Nephron (organoid): ENCODE results near the gene SALL2.

Experiments
- H3K27ac Mint-ChIP-seq, 3 experiments: 2 replicates each; pipeline ENCODE4 v1.8.0; 2020; ENCODE audit warnings: mixed read lengths in 3 of 3, mild to moderate bottlenecking in 2 of 3, moderate library complexity in 1 of 3
- H3K27me3 Mint-ChIP-seq: 2 replicates; pipeline ENCODE4 v1.8.0; 2021; ENCODE audit warnings: low read depth, mild to moderate bottlenecking, moderate library complexity, mixed read lengths
- H3K36me3 Mint-ChIP-seq: 2 replicates; pipeline ENCODE4 v1.8.0; 2020; ENCODE audit warnings: low read depth, mixed read lengths
- H3K4me1 Mint-ChIP-seq: 2 replicates; pipeline ENCODE4 v1.8.0; 2020; ENCODE audit warnings: mixed read lengths
- H3K4me3 Mint-ChIP-seq, 3 experiments: 2 replicates each; pipeline ENCODE4 v1.8.0; 2020; ENCODE audit warnings: mild to moderate bottlenecking in 3 of 3, mixed read lengths in 3 of 3, moderate library complexity in 2 of 3
- H3K9me3 Mint-ChIP-seq: 2 replicates; pipeline ENCODE4 v1.8.0; 2020; ENCODE audit warnings: mixed read lengths
- TF ChIP-seq, protein P1 (sequence below), 3 experiments: fragments of 200-600 bp; sonication (generic); IDR thresholded peaks; one replicate each; pipeline ENCODE4 v1.5.0; 2021; ENCODE audit warnings: antibody characterized with exemption in 3 of 3; ENCODE audit not compliant: unreplicated experiment in 3 of 3

The SALL2 gene

DNA sequence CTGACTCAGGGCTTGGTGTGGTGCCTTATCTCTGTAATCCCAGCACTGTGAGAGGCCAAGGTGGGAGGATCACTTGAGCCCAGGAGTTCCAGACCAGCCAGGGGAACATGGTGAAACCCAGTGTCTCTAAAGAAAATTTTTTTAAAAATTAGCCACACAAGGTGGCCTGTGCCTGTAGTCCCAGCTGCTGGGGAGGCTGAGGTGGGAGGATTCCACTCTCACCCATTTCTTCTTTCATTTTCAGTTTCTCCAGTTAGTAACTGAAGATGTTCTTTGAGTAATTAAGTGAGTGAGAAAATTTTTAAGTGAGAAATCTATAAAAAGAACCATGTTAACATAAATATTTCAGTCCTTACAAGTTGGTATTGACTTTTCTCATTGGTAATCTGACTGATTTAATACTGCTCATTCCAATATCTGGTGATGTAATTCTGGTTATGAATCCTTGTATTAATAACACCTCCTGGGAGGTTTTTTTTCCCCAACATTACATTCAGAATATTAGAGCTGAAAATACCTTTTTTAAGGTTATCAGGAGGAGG lies 21.1 kb downstream of the SALL2 start:
- Mint-ChIP-seq H3K4me3 (no peak overlapping the region), H3K27ac (no peak overlapping the region), H3K36me3 (peaks cover 57% of the 10 kb centered on the region), H3K4me1 (peaks cover 6% of the 10 kb centered on the region), H3K9me3 (no peaks in the 10 kb centered on the region), H3K27me3 (no peaks in the 10 kb centered on the region)
- TF ChIP-seq, protein P1, sequence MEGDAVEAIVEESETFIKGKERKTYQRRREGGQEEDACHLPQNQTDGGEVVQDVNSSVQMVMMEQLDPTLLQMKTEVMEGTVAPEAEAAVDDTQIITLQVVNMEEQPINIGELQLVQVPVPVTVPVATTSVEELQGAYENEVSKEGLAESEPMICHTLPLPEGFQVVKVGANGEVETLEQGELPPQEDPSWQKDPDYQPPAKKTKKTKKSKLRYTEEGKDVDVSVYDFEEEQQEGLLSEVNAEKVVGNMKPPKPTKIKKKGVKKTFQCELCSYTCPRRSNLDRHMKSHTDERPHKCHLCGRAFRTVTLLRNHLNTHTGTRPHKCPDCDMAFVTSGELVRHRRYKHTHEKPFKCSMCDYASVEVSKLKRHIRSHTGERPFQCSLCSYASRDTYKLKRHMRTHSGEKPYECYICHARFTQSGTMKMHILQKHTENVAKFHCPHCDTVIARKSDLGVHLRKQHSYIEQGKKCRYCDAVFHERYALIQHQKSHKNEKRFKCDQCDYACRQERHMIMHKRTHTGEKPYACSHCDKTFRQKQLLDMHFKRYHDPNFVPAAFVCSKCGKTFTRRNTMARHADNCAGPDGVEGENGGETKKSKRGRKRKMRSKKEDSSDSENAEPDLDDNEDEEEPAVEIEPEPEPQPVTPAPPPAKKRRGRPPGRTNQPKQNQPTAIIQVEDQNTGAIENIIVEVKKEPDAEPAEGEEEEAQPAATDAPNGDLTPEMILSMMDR (IDR thresholded peaks at IDR 0.05; ENCODE audit: unreplicated experiment in 3 of 3): no peak

DNA sequence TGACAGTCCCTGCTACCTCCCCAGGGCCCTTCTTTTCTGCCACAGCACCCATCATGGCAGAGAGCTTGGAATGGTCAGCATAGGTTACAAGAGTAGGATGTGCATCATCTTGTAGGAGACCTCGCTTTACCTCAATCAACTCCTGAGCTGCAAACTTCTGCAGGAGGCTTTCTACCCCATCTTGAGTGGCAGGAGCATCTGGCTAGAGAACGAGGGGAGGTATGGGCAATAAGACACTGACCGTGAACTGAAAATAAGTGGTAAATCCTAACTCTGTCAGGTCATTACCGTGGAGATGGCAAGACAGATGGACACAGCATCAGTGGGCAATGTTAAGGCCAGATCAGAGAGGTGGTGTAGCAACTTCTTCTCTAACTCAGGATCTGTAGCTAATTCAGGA lies 22.8 kb downstream of the SALL2 start:
- Mint-ChIP-seq H3K36me3 (peaks cover 67% of the 10 kb centered on the region), H3K4me3 (no peak overlapping the region)

DNA sequence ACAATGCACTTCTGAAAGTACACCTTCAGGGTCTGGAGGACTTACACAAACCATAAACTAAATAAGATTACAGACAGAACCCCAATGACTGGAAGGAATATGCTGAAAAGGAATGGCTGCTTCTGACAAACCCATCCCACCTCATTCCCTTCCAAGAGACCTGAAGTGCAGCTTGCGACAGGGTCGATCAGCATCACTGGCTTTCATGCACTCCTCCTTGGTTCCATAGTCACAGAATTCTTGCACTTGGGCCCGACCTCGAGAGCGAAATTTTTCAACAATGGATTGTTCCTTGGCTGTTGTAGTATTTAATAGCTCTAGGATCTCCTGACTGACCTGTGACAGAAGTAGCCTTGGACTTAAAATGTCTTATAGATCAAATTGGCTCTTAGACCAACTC lies 24.6 kb downstream of the SALL2 start:
- H3K4me3 Mint-ChIP-seq: no peak overlapping the region
- peaks cover 64% of the 10 kb centered on the region for H3K36me3 Mint-ChIP-seq
- no peaks in the 10 kb centered on the region for H3K9me3 Mint-ChIP-seq
- TF ChIP-seq, protein P1 (IDR thresholded peaks at IDR 0.05; ENCODE audit: unreplicated experiment in 3 of 3): no peak
- H3K27me3 Mint-ChIP-seq: no peaks in the 10 kb centered on the region
- no peaks in the 10 kb centered on the region for H3K4me1 Mint-ChIP-seq
- peak overlapping the region in 1 of 3 experiments; percentile 40 for H3K27ac Mint-ChIP-seq

More for the DNA sequence above, 22.8 kb downstream of the SALL2 start:
- no peaks in the 10 kb centered on the region for H3K9me3 Mint-ChIP-seq
- H3K4me1 Mint-ChIP-seq: no peaks in the 10 kb centered on the region
- no peaks in the 10 kb centered on the region for H3K27me3 Mint-ChIP-seq
- TF ChIP-seq, protein P1 (IDR thresholded peaks at IDR 0.05; ENCODE audit: unreplicated experiment in 3 of 3): no peak
- no peak overlapping the region for H3K27ac Mint-ChIP-seq

DNA sequence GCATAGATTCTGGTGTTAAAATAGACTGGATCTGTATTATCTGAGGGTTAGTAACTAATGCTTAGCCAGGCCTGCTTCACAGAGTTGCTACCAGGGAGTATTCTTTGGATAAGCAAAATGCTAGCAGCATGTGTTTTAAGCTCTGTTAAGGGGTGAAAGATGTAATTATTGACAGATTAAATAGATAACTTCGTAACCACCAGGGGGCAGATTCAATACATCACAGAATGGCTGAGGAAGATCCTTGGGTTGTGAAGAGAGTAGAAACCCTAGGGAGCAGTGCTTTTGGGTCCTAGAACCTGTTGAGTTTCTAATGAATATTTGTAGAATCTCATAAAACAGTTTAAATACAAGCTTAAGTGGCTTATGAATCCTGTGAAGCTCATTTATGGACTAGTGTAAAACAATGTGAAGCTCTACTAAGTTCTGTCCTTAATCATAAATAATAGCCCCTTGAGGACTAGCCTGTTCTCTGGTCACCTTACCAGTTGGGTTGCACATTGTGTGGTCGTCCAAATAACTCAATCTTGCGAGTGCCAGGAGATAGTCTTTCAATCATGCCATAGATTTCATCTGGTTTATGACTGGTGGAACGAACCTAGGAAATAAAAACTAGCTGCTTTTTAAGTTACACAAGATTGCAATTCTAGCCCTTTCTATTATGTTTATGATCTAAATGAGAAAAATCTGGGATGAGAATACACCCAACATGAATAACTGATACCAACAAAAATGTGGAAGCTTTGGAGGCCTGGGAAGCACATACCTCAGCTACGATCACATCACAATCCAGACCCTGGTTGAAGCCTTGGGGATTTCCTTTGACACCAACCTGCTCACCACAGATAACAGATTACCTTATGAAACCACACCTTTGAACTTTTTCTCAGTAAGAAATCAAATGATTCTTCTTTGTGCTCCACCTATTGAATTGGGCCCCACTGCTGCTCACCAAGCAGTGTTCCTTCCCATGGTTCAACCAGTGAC lies 27.3 kb downstream of the SALL2 start:
- Mint-ChIP-seq H3K36me3 (peaks cover 80% of the 10 kb centered on the region), H3K27ac (peak overlapping the region; percentile 5 to 37 (median 28)), H3K9me3 (no peaks in the 10 kb centered on the region), H3K4me1 (no peaks in the 10 kb centered on the region), H3K27me3 (no peaks in the 10 kb centered on the region), H3K4me3 (no peak overlapping the region)
- TF ChIP-seq, protein P1 (IDR thresholded peaks at IDR 0.05; ENCODE audit: unreplicated experiment in 3 of 3): peak; percentile 45 to 65 (median 55)

DNA sequence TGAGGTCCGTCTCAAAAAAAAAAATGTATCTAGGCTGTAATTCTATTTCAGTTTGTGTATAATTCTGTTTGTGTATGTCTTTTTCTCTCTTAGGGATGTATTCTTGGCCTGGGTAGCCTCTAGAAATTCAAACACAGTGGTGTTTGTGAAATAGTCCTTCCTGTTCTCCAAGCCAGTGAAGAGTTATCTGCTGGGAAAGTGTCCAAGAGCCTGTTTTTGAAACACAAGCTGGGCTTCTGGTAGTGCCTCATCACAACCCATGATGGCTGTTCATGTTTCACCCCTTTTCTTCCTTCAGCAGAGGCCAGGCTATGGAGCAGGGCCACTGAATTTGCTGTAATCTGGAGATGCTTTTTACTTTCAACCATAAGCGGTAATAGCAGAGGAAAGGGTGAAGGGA lies 29.7 kb downstream of the SALL2 start:
- Mint-ChIP-seq H3K27me3 (no peaks in the 10 kb centered on the region), H3K36me3 (peaks cover 75% of the 10 kb centered on the region), H3K4me3 (no peak overlapping the region), H3K27ac (no peak overlapping the region), H3K4me1 (no peaks in the 10 kb centered on the region), H3K9me3 (no peaks in the 10 kb centered on the region)
- TF ChIP-seq, protein P1 (IDR thresholded peaks at IDR 0.05; ENCODE audit: unreplicated experiment in 3 of 3): no peak
